H9 (cell line): Measurements from ENCODE around the gene DMD. TPM values are rescaled to one million over a fixed set of nuclear protein-coding genes. Genes with fewer than 3 reads are reported as not detected.

Experiments
- DNase-seq: peaks from one replicate; pipeline ENCODE4 v3.0.0-alpha.2; 2017
- H2AFZ ChIP-seq: one replicate; pipeline ENCODE4 v1.6.1; 2013; ENCODE audit warnings: mild to moderate bottlenecking, low read length, control low read depth, moderate library complexity
- H2AK5ac ChIP-seq: 2 replicates; pipeline ENCODE4 v1.6.1; 2013; ENCODE audit warnings: low read length, control low read depth, mixed read lengths; ENCODE audit not compliant: insufficient read length
- H2BK120ac ChIP-seq: one replicate; pipeline ENCODE4 v1.6.1; 2013; ENCODE audit warnings: low read depth, mild to moderate bottlenecking, low read length, control low read depth, inconsistent platforms; ENCODE audit not compliant: poor library complexity, severe bottlenecking
- H2BK12ac ChIP-seq: 2 replicates; pipeline ENCODE4 v1.6.1; 2013; ENCODE audit warnings: low read length, control low read depth, mixed read lengths, low read depth; ENCODE audit not compliant: insufficient read length
- H2BK15ac ChIP-seq: 2 replicates; pipeline ENCODE4 v1.6.1; 2013; ENCODE audit warnings: low read depth, low read length, control low read depth
- H2BK20ac ChIP-seq: one replicate; pipeline ENCODE4 v1.6.1; 2013; ENCODE audit warnings: low read depth, mild to moderate bottlenecking, low read length, control low read depth, inconsistent platforms; ENCODE audit not compliant: poor library complexity, severe bottlenecking
- H2BK5ac ChIP-seq: 2 replicates; pipeline ENCODE4 v1.6.1; 2013; ENCODE audit warnings: low read length, control low read depth, mixed read lengths; ENCODE audit not compliant: insufficient read length
- H3K14ac ChIP-seq: 2 replicates; pipeline ENCODE4 v1.6.1; 2013; ENCODE audit warnings: low read length, control low read depth; ENCODE audit not compliant: insufficient read depth
- H3K18ac ChIP-seq: 2 replicates; pipeline ENCODE4 v1.6.1; 2013; ENCODE audit warnings: low read depth, mild to moderate bottlenecking, mixed read lengths, low read length, control low read depth; ENCODE audit not compliant: insufficient read length
- H3K23ac ChIP-seq: 2 replicates; pipeline ENCODE4 v1.6.1; 2013; ENCODE audit warnings: low read length, control low read depth, mixed read lengths, low read depth; ENCODE audit not compliant: insufficient read length
- H3K23me2 ChIP-seq: 2 replicates; pipeline ENCODE4 v1.6.1; 2013; ENCODE audit warnings: low read depth, mild to moderate bottlenecking, mixed read lengths, low read length, control low read depth; ENCODE audit not compliant: insufficient read length, poor library complexity, severe bottlenecking
- H3K27ac ChIP-seq: 2 replicates; pipeline ENCODE4 v1.5.1; 2013; ENCODE audit warnings: low read length, control low read depth, mixed read lengths, low read depth; ENCODE audit not compliant: insufficient read length
- H3K27me3 ChIP-seq: 2 replicates; pipeline ENCODE4 v1.6.1; 2013; ENCODE audit warnings: low read length, control low read depth, inconsistent platforms; ENCODE audit not compliant: insufficient read depth
- H3K4ac ChIP-seq: 2 replicates; pipeline ENCODE4 v1.6.1; 2013; ENCODE audit warnings: low read depth, mild to moderate bottlenecking, control low read depth, inconsistent platforms, low read length, moderate library complexity
- H3K4me1 ChIP-seq: 2 replicates; pipeline ENCODE4 v1.6.1; 2013; ENCODE audit warnings: low read length, control low read depth, inconsistent platforms; ENCODE audit not compliant: insufficient read depth
- H3K4me2 ChIP-seq: 2 replicates; pipeline ENCODE4 v1.6.1; 2013; ENCODE audit warnings: low read length, control low read depth, mixed read lengths; ENCODE audit not compliant: insufficient read length, insufficient read depth
- H3K56ac ChIP-seq: 2 replicates; pipeline ENCODE4 v1.6.1; 2013; ENCODE audit warnings: low read depth, mild to moderate bottlenecking, mixed read lengths, low read length, control low read depth; ENCODE audit not compliant: insufficient read length
- H3K79me1 ChIP-seq: 2 replicates; pipeline ENCODE4 v1.6.1; 2013; ENCODE audit warnings: low read depth, mild to moderate bottlenecking, moderate library complexity, low read length, control low read depth, inconsistent platforms; ENCODE audit not compliant: insufficient read depth, poor library complexity, severe bottlenecking
- H3K79me2 ChIP-seq: 2 replicates; pipeline ENCODE4 v1.6.1; 2013; ENCODE audit warnings: low read length, control low read depth, inconsistent platforms; ENCODE audit not compliant: insufficient read depth
- H3K9ac ChIP-seq: 2 replicates; pipeline ENCODE4 v1.6.1; 2013; ENCODE audit warnings: low read length, control low read depth, mixed read lengths; ENCODE audit not compliant: insufficient read length; ENCODE audit errors: extremely low read depth
- H3K9me3 ChIP-seq: one replicate; pipeline ENCODE4 v1.6.1; 2013; ENCODE audit warnings: low read depth, low read length, inconsistent platforms; ENCODE audit not compliant: control insufficient read depth
- H3T11ph ChIP-seq: one replicate; pipeline ENCODE4 v1.6.1; 2013; ENCODE audit warnings: mild to moderate bottlenecking, low read length, control low read depth, inconsistent platforms
- H4K20me1 ChIP-seq: one replicate; pipeline ENCODE4 v1.6.1; 2013; ENCODE audit not compliant: control insufficient read depth, insufficient read length, insufficient read depth
- H4K5ac ChIP-seq: 2 replicates; pipeline ENCODE4 v1.6.1; 2013; ENCODE audit warnings: low read depth, mild to moderate bottlenecking, mixed read lengths, low read length, control low read depth; ENCODE audit not compliant: insufficient read length
- H4K8ac ChIP-seq: replicated peaks from 2 replicates; pipeline ENCODE4 v1.6.1; 2013; ENCODE audit warnings: low read length, control low read depth, mixed read lengths, low read depth; ENCODE audit not compliant: insufficient read length
- H4K91ac ChIP-seq: 2 replicates; pipeline ENCODE4 v1.6.1; 2013; ENCODE audit warnings: low read depth, mild to moderate bottlenecking, moderate library complexity, mixed read lengths, low read length, control low read depth; ENCODE audit not compliant: insufficient read length
- H3K27ac Mint-ChIP-seq, 3 experiments: 2 replicates in 2 of 3; 3 replicates in 1 of 3; pipeline ENCODE4 v1.8.0; 2020 to 2021; ENCODE audit warnings: mixed read lengths in 3 of 3, mild to moderate bottlenecking in 1 of 3, moderate library complexity in 1 of 3
- H3K27me3 Mint-ChIP-seq: 2 replicates; pipeline ENCODE4 v1.8.0; 2021; ENCODE audit warnings: low read depth, mild to moderate bottlenecking, moderate library complexity, mixed read lengths
- H3K36me3 Mint-ChIP-seq, 3 experiments: 2 replicates in 2 of 3; 3 replicates in 1 of 3; pipeline ENCODE4 v1.8.0; 2020 to 2021; ENCODE audit warnings: low read depth in 3 of 3, mixed read lengths in 3 of 3; ENCODE audit not compliant: insufficient read depth in 1 of 3
- H3K4me1 Mint-ChIP-seq, 2 experiments: 2 replicates each; pipeline ENCODE4 v1.8.0; 2020; ENCODE audit warnings: mixed read lengths in 2 of 2
- H3K4me3 Mint-ChIP-seq, 2 experiments: 2 replicates in 1 of 2; 3 replicates in 1 of 2; pipeline ENCODE4 v1.8.0; 2020 to 2021; ENCODE audit warnings: mild to moderate bottlenecking in 2 of 2, mixed read lengths in 2 of 2, moderate library complexity in 1 of 2
- H3K9me3 Mint-ChIP-seq, 2 experiments: 2 replicates in 1 of 2; 3 replicates in 1 of 2; pipeline ENCODE4 v1.8.0; 2020; ENCODE audit warnings: mild to moderate bottlenecking in 2 of 2, mixed read lengths in 2 of 2, moderate library complexity in 1 of 2
- WGBS: extraction: QIAGEN DNeasy Blood & Tissue Kit; methylation state at CpG from one replicate; pipeline ENCODE4 v1.1.7; 2013; ENCODE audit warnings: missing lambda C conversion rate, low lambda C conversion rate, mixed read lengths; ENCODE audit not compliant: insufficient read length; ENCODE audit errors: extremely low coverage; 5-methylcytosine and 5-hydroxymethylcytosine counted together
- total RNA-seq: library from RNA; stranded (reverse); gene quantifications from 2 replicates; pipeline ENCODE4 v1.2.1, GENCODE V29; 2021
- TF ChIP-seq, protein P1 (sequence below): fragments of 200-600 bp; sonication (generic); conservative IDR thresholded peaks from 3 replicates; pipeline ENCODE4 v1.8.0; 2021; ENCODE audit warnings: antibody characterized with exemption, mild to moderate bottlenecking

The DMD gene
- total RNA-seq, 1 experiment from 2014 or later = 3.8 TPM

DNA sequence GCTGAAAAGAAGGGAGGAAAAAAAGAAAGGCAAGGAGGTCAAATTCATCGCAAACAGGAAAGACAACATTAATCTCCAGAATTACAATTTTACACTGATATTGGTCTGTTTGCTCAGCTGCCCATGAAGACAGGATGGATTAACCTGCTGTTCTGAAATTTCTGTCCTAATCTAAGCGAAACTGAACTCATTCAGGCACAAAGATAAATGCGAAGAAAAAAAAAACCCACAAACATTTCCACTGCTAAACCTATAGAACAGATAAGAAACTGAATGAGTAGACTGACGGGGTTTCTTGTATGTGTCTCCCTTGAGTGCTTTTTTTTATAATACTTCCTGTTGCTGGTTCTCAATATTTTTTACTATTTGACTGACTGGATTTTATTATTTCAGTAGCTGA, 1887.7 kb downstream of the DMD start:
- no CpG with 5 or more reads among the region's 4 CpGs for WGBS
- H4K91ac ChIP-seq = no peak overlapping the region
- H2AK5ac ChIP-seq = no peak overlapping the region
- H3T11ph ChIP-seq = no peak overlapping the region
- no peak overlapping the region for H2AFZ ChIP-seq
- H2BK15ac ChIP-seq = no peak overlapping the region
- Mint-ChIP-seq H3K4me3 (no peak overlapping the region), H3K27ac (peak overlapping the region in 2 of 3 experiments; percentile 11 to 21; a peak in 2 of 7 replicates), H3K4me1 (peaks cover 14 to 16% of the 10 kb centered on the region in 2 experiments), H3K9me3 (peaks cover 42 to 60% of the 10 kb centered on the region in 2 experiments), H3K36me3 (no peaks in the 10 kb centered on the region), H3K27me3 (no peaks in the 10 kb centered on the region)
- no peak overlapping the region for H3K4me2 ChIP-seq
- no peak overlapping the region for H3K27ac ChIP-seq
- H4K5ac ChIP-seq = no peak overlapping the region
- H2BK120ac ChIP-seq = no peak overlapping the region
- no peaks in the 10 kb centered on the region for H3K27me3 ChIP-seq
- H3K14ac ChIP-seq = no peak overlapping the region
- no peak overlapping the region for H2BK20ac ChIP-seq
- no peak overlapping the region for H2BK5ac ChIP-seq
- H3K9ac ChIP-seq = no peak overlapping the region
- H3K9me3 ChIP-seq = no peaks in the 10 kb centered on the region
- no peak overlapping the region for H3K23ac ChIP-seq
- H3K79me1 ChIP-seq = no peaks in the 10 kb centered on the region
- no peak overlapping the region for H3K4ac ChIP-seq
- H4K8ac ChIP-seq = no peak overlapping the region
- no peaks in the 10 kb centered on the region for H3K79me2 ChIP-seq
- H3K18ac ChIP-seq = no peak overlapping the region
- TF ChIP-seq, protein P1, sequence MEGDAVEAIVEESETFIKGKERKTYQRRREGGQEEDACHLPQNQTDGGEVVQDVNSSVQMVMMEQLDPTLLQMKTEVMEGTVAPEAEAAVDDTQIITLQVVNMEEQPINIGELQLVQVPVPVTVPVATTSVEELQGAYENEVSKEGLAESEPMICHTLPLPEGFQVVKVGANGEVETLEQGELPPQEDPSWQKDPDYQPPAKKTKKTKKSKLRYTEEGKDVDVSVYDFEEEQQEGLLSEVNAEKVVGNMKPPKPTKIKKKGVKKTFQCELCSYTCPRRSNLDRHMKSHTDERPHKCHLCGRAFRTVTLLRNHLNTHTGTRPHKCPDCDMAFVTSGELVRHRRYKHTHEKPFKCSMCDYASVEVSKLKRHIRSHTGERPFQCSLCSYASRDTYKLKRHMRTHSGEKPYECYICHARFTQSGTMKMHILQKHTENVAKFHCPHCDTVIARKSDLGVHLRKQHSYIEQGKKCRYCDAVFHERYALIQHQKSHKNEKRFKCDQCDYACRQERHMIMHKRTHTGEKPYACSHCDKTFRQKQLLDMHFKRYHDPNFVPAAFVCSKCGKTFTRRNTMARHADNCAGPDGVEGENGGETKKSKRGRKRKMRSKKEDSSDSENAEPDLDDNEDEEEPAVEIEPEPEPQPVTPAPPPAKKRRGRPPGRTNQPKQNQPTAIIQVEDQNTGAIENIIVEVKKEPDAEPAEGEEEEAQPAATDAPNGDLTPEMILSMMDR = no peak
- no peak for DNase-seq
- no peak overlapping the region for H3K56ac ChIP-seq
- no peaks in the 10 kb centered on the region; the same call in 1 of the 2 replicates for H3K4me1 ChIP-seq
- H4K20me1 ChIP-seq = no peaks in the 10 kb centered on the region
- no peaks in the 10 kb centered on the region for H3K23me2 ChIP-seq
- H2BK12ac ChIP-seq = no peak overlapping the region
